Measurements from ENCODE around the gene PPFIA2.

- TF ChIP-seq, protein P1, sequence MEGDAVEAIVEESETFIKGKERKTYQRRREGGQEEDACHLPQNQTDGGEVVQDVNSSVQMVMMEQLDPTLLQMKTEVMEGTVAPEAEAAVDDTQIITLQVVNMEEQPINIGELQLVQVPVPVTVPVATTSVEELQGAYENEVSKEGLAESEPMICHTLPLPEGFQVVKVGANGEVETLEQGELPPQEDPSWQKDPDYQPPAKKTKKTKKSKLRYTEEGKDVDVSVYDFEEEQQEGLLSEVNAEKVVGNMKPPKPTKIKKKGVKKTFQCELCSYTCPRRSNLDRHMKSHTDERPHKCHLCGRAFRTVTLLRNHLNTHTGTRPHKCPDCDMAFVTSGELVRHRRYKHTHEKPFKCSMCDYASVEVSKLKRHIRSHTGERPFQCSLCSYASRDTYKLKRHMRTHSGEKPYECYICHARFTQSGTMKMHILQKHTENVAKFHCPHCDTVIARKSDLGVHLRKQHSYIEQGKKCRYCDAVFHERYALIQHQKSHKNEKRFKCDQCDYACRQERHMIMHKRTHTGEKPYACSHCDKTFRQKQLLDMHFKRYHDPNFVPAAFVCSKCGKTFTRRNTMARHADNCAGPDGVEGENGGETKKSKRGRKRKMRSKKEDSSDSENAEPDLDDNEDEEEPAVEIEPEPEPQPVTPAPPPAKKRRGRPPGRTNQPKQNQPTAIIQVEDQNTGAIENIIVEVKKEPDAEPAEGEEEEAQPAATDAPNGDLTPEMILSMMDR (IDR thresholded peaks at IDR 0.05 in 2 of 3, conservative IDR thresholded peaks at IDR 0.05 in 1 of 3; ENCODE audit: control insufficient read depth in 2 of 3, extremely low read depth in 1 of 3, insufficient read depth in 1 of 3, low read depth in 3 of 3, low read length in 3 of 3), result no peak
- no peak for TF ChIP-seq POLR2A (IDR thresholded peaks at IDR 0.05; ENCODE audit: low read depth, low read length)
Measured at GRCh38 chr12:81339071-81339470, 420.1 kb downstream of the PPFIA2 start.

All from GM12878 (cell line).